DOHH2 (cell line): Measurements from ENCODE around the gene TTC16.

Source experiments
- H3F3A ChIP-seq: fragments of 200-600 bp; sonication (generic), shearing (Covaris generic); 2 replicates; pipeline ENCODE4 v1.6.0; 2016; ENCODE audit warnings: antibody characterized with exemption, mild to moderate bottlenecking; ENCODE audit not compliant: control insufficient read depth, insufficient read depth
- H3K27ac ChIP-seq: fragments of 200-600 bp; sonication (generic); 2 replicates; pipeline ENCODE4 v1.5.1; 2014; ENCODE audit warnings: low read depth, mild to moderate bottlenecking, low read length, moderate library complexity
- H3K27me3 ChIP-seq: fragments of 200-600 bp; sonication (generic); 2 replicates; pipeline ENCODE4 v1.6.1; 2014; ENCODE audit warnings: mild to moderate bottlenecking, low read length, mixed read lengths; ENCODE audit not compliant: control insufficient read depth
- H3K36me3 ChIP-seq: fragments of 200-600 bp; sonication (generic); 2 replicates; pipeline ENCODE4 v1.6.1; 2014; ENCODE audit warnings: mild to moderate bottlenecking, low read length, moderate library complexity, mixed read lengths; ENCODE audit not compliant: control insufficient read depth
- H3K4me1 ChIP-seq: fragments of 200-600 bp; sonication (generic); 2 replicates; pipeline ENCODE4 v1.6.1; 2014; ENCODE audit warnings: mild to moderate bottlenecking, low read length, mixed read lengths; ENCODE audit not compliant: control insufficient read depth
- H3K4me2 ChIP-seq: fragments of 200-600 bp; sonication (generic); 2 replicates; pipeline ENCODE4 v1.6.0; 2014; ENCODE audit warnings: mild to moderate bottlenecking, low read length, moderate library complexity
- H3K4me3 ChIP-seq: fragments of 200-600 bp; sonication (generic); 2 replicates; pipeline ENCODE4 v1.5.1; 2014; ENCODE audit warnings: mild to moderate bottlenecking, low read length, mixed read lengths
- H3K79me2 ChIP-seq: fragments of 200-600 bp; sonication (generic); 2 replicates; pipeline ENCODE4 v1.6.1; 2014; ENCODE audit warnings: mild to moderate bottlenecking, low read length, mixed read lengths; ENCODE audit not compliant: control insufficient read depth
- H3K9me2 ChIP-seq: fragments of 200-600 bp; sonication (generic); replicated peaks from 2 replicates; pipeline ENCODE4 v1.6.1; 2014; ENCODE audit warnings: mild to moderate bottlenecking, low read length, mixed read lengths; ENCODE audit not compliant: control insufficient read depth
- H3K9me3 ChIP-seq: fragments of 200-600 bp; sonication (generic); 2 replicates; pipeline ENCODE4 v1.6.1; 2014; ENCODE audit warnings: antibody characterized with exemption, low read length, mixed read lengths; ENCODE audit not compliant: control insufficient read depth, insufficient read depth
- H4K20me1 ChIP-seq: fragments of 200-600 bp; sonication (generic); 2 replicates; pipeline ENCODE4 v1.6.0; 2014; ENCODE audit warnings: low read depth, mild to moderate bottlenecking, antibody characterized with exemption, low read length, moderate library complexity; ENCODE audit not compliant: control insufficient read depth, insufficient read depth
- EZH2phosphoT487 ChIP-seq: fragments of 200-600 bp; sonication (generic); IDR thresholded peaks from 2 replicates; pipeline ENCODE4 v1.6.1; 2017; ENCODE audit warnings: borderline replicate concordance, mild to moderate bottlenecking, antibody characterized with exemption, low read length, moderate library complexity, mixed read lengths
- TF ChIP-seq, protein P1 (sequence below): fragments of 200-600 bp; sonication (generic); IDR thresholded peaks from one replicate; pipeline ENCODE4 v1.5.1; 2014; ENCODE audit warnings: antibody characterized with exemption, mild to moderate bottlenecking, low read depth, low read length; ENCODE audit not compliant: poor library complexity, severe bottlenecking

TTC16 gene

DNA sequence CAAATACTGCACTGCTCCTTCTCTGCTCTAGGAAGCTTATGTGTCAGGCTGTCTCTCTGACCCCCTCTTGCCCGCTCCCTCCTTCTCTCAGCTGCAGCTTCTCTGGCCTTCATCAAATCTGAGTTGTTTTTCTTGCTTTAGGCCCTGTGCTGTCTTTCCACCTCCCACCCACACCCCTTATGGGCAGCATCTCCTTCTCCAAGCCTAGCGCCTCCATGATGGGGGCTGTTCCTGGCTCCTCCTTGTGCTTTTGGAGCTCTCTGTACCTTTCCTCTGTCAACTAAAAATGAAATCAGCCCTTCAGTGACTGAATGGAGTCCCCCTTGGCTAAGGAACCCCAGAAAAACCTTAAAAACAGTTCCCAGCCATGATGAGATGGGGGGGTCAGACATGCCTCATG, 15.7 kb upstream of the TTC16 start:
- no peaks in the 10 kb centered on the region for H3K9me3 ChIP-seq
- peaks cover 6% of the 10 kb centered on the region for H3K4me1 ChIP-seq
- no peaks in the 10 kb centered on the region for H3K36me3 ChIP-seq
- no peak for TF ChIP-seq EZH2phosphoT487
- TF ChIP-seq, protein P1, sequence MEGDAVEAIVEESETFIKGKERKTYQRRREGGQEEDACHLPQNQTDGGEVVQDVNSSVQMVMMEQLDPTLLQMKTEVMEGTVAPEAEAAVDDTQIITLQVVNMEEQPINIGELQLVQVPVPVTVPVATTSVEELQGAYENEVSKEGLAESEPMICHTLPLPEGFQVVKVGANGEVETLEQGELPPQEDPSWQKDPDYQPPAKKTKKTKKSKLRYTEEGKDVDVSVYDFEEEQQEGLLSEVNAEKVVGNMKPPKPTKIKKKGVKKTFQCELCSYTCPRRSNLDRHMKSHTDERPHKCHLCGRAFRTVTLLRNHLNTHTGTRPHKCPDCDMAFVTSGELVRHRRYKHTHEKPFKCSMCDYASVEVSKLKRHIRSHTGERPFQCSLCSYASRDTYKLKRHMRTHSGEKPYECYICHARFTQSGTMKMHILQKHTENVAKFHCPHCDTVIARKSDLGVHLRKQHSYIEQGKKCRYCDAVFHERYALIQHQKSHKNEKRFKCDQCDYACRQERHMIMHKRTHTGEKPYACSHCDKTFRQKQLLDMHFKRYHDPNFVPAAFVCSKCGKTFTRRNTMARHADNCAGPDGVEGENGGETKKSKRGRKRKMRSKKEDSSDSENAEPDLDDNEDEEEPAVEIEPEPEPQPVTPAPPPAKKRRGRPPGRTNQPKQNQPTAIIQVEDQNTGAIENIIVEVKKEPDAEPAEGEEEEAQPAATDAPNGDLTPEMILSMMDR: no peak
- no peaks in the 10 kb centered on the region for H3K79me2 ChIP-seq
- H3K9me2 ChIP-seq: no peaks in the 10 kb centered on the region
- H3K4me3 ChIP-seq: no peak overlapping the region
- no peak overlapping the region for H3K4me2 ChIP-seq
- no peaks in the 10 kb centered on the region for H3F3A ChIP-seq
- no peaks in the 10 kb centered on the region for H3K27me3 ChIP-seq
- no peaks in the 10 kb centered on the region for H4K20me1 ChIP-seq
- no peak overlapping the region for H3K27ac ChIP-seq

DNA sequence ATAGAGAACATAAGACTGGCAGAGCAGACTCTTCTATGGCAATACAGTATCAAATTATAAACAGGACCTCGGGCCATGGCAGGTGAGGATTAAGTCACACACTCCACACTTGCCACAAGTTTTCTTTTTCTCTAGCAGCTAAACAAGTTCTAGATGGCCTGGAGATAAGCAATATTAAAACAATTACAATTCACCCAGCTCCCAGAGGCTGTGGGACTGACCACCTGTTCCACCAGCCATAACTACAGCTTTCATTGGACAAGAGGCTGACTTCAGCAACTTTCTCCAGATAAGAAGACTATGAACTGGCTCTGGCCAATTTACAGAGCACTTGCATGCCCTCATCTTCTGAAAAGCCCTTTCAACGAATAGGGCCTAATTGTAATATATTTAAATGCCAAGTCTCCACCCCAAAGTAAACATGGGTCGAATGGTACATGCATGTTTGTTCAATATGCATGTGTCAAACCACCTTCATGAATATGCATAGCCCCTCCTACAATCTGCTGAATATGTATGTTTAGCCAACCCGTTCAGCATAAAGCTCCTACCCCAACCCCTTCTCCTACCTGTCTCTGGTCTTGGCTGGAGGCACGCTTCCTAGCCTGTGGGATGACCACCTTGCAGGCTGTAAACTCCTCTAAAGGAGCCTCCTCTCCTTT, 15.2 kb upstream of the TTC16 start:
- TF ChIP-seq, protein P1: no peak
- no peak for TF ChIP-seq EZH2phosphoT487
- Histone ChIP-seq H3F3A (no peaks in the 10 kb centered on the region), H3K9me3 (no peaks in the 10 kb centered on the region), H3K27ac (no peak overlapping the region), H4K20me1 (no peaks in the 10 kb centered on the region), H3K4me1 (peaks cover 6% of the 10 kb centered on the region), H3K27me3 (no peaks in the 10 kb centered on the region), H3K79me2 (no peaks in the 10 kb centered on the region), H3K36me3 (no peaks in the 10 kb centered on the region), H3K4me3 (no peak overlapping the region), H3K4me2 (no peak overlapping the region), H3K9me2 (no peaks in the 10 kb centered on the region)

GRCh38 chr9:127703289-127703946, 12.5 kb upstream of the TTC16 start:
- Histone ChIP-seq H3K36me3 (no peaks in the 10 kb centered on the region), H3K9me3 (no peaks in the 10 kb centered on the region), H3K4me3 (no peak overlapping the region), H3K27me3 (no peaks in the 10 kb centered on the region), H4K20me1 (no peaks in the 10 kb centered on the region), H3F3A (no peaks in the 10 kb centered on the region), H3K79me2 (no peaks in the 10 kb centered on the region), H3K9me2 (no peaks in the 10 kb centered on the region), H3K4me1 (peaks cover 11% of the 10 kb centered on the region), H3K27ac (no peak overlapping the region), H3K4me2 (no peak overlapping the region)
- TF ChIP-seq EZH2phosphoT487: no peak
- TF ChIP-seq, protein P1: no peak
